ENCODE measurements around the gene ZBTB20. TPM values are rescaled to one million over a fixed set of nuclear protein-coding genes. Genes with fewer than 3 reads are reported as not detected.
A peak's percentile ranks its signal among the peaks of the same experiment; 100 is the strongest.

Gene ZBTB20
- total RNA-seq, 2 experiments from 2014 or later: 5.1 to 5.3 TPM

DNA sequence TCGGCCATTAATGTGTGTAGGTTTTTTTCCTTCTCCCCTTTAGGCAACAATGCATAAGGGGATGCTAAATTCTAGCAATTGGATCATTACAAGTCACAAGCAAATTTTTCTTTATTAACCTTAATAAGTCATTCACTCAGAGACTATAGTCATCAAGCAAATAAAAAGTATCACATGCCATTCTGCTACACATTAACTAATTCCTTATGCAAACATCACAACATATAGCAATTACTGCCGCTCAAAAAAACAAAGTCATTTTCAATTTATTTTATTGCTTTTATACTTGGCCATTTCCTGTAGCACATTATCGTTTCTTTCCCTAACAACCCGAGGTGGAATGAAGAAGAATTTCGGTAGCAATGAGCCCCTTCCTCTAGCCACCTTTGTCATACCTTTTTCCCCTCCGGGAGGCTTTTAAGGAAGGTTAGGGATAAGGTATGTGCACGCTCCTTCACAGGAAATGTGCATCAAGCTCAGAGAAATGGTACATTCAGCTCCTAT, 432.1 kb downstream of the ZBTB20 start:
- no peak for TF ChIP-seq CTCF (IDR thresholded peaks at IDR 0.05)
- Mint-ChIP-seq H3K27me3 (no peaks in the 10 kb centered on the region), H3K4me3 (no peak overlapping the region), H3K9me3 (no peaks in the 10 kb centered on the region), H3K36me3 (ENCODE audit: low read depth) (peaks cover 3% of the 10 kb centered on the region), H3K27ac (no peak overlapping the region), H3K4me1 (ENCODE audit: low read depth) (peaks cover 16% of the 10 kb centered on the region)
- ATAC-seq: no peak
- CTCF ChIA-PET: no interaction called here
- POLR2A ChIA-PET: no interaction called here
- intact Hi-C loops (cut with micrococcal nuclease): no loop called here
- DNase-seq: no peak

- no peak for DNase-seq
- peaks cover 3% of the 10 kb centered on the region for H3K36me3 Mint-ChIP-seq (ENCODE audit: low read depth)
- TF ChIP-seq CTCF (IDR thresholded peaks at IDR 0.05): no peak
- no peaks in the 10 kb centered on the region for H3K9me3 Mint-ChIP-seq
- ChIA-PET CTCF (no interaction called here), POLR2A (no interaction called here)
- no peak overlapping the region for H3K4me3 Mint-ChIP-seq
- H3K4me1 Mint-ChIP-seq (ENCODE audit: low read depth): peaks cover 21% of the 10 kb centered on the region
- ATAC-seq: no peak
- intact Hi-C loops (cut with micrococcal nuclease): no loop called here
- no peaks in the 10 kb centered on the region for H3K27me3 Mint-ChIP-seq
- no peak overlapping the region for H3K27ac Mint-ChIP-seq
Observed at GRCh38 chr3:114714237-114714636, 432.9 kb downstream of the ZBTB20 start.

DNA sequence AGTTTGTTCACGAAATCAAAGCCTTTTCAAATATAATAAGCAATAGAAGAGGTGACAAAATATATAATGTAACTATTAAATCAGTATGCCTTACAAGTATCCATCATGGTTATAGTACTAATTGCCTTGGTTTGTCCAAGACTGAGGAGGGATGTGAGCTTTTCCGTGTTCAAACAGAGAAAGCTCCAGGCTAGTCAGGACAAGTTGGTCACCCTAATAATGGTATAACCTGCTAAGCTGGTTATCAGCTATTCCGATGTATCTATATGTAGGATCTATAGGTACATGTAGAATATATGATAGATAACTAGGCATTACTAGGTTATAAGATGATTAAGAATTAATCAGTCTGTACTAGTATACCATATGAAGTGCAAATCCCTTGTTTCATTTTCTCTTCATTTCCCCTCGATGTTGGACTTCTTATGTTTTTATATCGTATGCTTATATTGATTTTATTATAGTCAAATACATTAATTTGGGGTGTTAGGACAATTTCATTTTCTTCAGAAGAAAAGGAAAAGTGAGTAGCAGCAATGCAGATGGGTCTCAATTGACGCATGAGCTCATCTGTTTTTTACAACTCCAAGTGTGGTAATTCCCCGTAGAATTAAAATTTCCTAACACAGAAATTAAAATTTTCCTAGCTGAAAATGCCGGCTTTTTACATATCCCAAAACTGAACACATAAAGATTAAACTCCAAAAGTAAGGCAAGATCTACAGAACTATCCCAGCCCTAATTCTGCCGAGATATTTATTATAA, 434.2 kb downstream of the ZBTB20 start:
- no peaks in the 10 kb centered on the region for H3K27me3 Mint-ChIP-seq
- H3K4me1 Mint-ChIP-seq (ENCODE audit: low read depth): peaks cover 21% of the 10 kb centered on the region
- no peak for TF ChIP-seq CTCF (IDR thresholded peaks at IDR 0.05)
- DNase-seq (no peak), ATAC-seq (no peak)
- no peak overlapping the region for H3K4me3 Mint-ChIP-seq
- POLR2A ChIA-PET: no interaction called here
- H3K27ac Mint-ChIP-seq: no peak overlapping the region
- CTCF ChIA-PET: interaction anchor here (1.2 kb wide), 1 partner anchor 16 kb away, joined by 3 read pairs; no protein-coding TSS in a partner anchor
- peaks cover 3% of the 10 kb centered on the region for H3K36me3 Mint-ChIP-seq (ENCODE audit: low read depth)
- H3K9me3 Mint-ChIP-seq: no peaks in the 10 kb centered on the region
- intact Hi-C loops (cut with micrococcal nuclease): no loop called here

- ATAC-seq (no peak), DNase-seq (no peak)
- Mint-ChIP-seq H3K9me3 (no peaks in the 10 kb centered on the region), H3K4me1 (ENCODE audit: low read depth) (peaks cover 25% of the 10 kb centered on the region), H3K27ac (no peak overlapping the region), H3K4me3 (no peak overlapping the region), H3K36me3 (ENCODE audit: low read depth) (peaks cover 3% of the 10 kb centered on the region), H3K27me3 (no peaks in the 10 kb centered on the region)
- POLR2A ChIA-PET: no interaction called here
- CTCF ChIA-PET: interaction anchor here (0.6 to 2.1 kb wide), 3 partner anchors 10 to 20 kb away, joined by 3 to 4 read pairs (median 4); no protein-coding TSS in a partner anchor
- TF ChIP-seq CTCF (IDR thresholded peaks at IDR 0.05): no peak
- intact Hi-C loops (cut with micrococcal nuclease): no loop called here
Observed at GRCh38 chr3:114711321-114711886, 435.7 kb downstream of the ZBTB20 start.

- POLR2A ChIA-PET: no interaction called here
- CTCF ChIA-PET: no interaction called here
- no peak for TF ChIP-seq CTCF (IDR thresholded peaks at IDR 0.05)
- peaks cover 28% of the 10 kb centered on the region for H3K4me1 Mint-ChIP-seq (ENCODE audit: low read depth)
- intact Hi-C loops (cut with micrococcal nuclease): no loop called here
- no peak overlapping the region for H3K27ac Mint-ChIP-seq
- no peaks in the 10 kb centered on the region for H3K27me3 Mint-ChIP-seq
- H3K9me3 Mint-ChIP-seq: no peaks in the 10 kb centered on the region
- peaks cover 3% of the 10 kb centered on the region for H3K36me3 Mint-ChIP-seq (ENCODE audit: low read depth)
- DNase-seq (peak; percentile 7), ATAC-seq (no peak)
- no peak overlapping the region for H3K4me3 Mint-ChIP-seq
Observed at GRCh38 chr3:114709102-114709501, 438.0 kb downstream of the ZBTB20 start.

Data from activated CD8-positive, alpha-beta T cell treated with anti-CD3 and anti-CD28 coated beads for 36 hours (primary cell).